HEK293 (cell line): ENCODE measurements around the gene CA10.

Source experiments
- CTCF ChIA-PET: fragments of 350-600 bp; formaldehyde crosslinking; extraction: SDS; loops from one replicate; lab custom pipeline; 2021; ENCODE audit warnings: antibody characterized with exemption; lab: Yijun Ruan, JAX
- POLR2A ChIA-PET: fragments of 300-600 bp; formaldehyde crosslinking; extraction: SDS; loops from one replicate; lab custom pipeline; 2020; ENCODE audit warnings: antibody characterized with exemption, inconsistent platforms; lab: Yijun Ruan, JAX
- H3K27ac ChIP-seq: fragments of 200-500 bp; sonication (Bioruptor generic); 2 replicates; pipeline ENCODE4 v1.5.1; 2014; ENCODE audit warnings: low read depth, low read length, control low read depth, inconsistent platforms; ENCODE audit errors: extremely low read depth
- H3K36me3 ChIP-seq, 2 experiments: fragments of 200-500 bp in 1 of 2; sonication (Bioruptor generic) in 1 of 2; 1 replicate in 1 of 2; 2 replicates in 1 of 2; pipeline ENCODE4 v1.5.1; 2014 to 2017; ENCODE audit warnings: inconsistent platforms in 2 of 2, low read length in 2 of 2; ENCODE audit not compliant: control insufficient read depth in 2 of 2, insufficient read depth in 1 of 2
- H3K4me1 ChIP-seq: fragments of 200-500 bp; sonication (Bioruptor generic); 2 replicates; pipeline ENCODE4 v1.5.1; 2014; ENCODE audit warnings: mild to moderate bottlenecking, low read length, inconsistent platforms; ENCODE audit not compliant: control insufficient read depth, insufficient read depth
- H3K4me3 ChIP-seq: 2 replicates; pipeline ENCODE4 v1.5.1; 2011; ENCODE audit warnings: low read depth, mild to moderate bottlenecking, control low read depth, low read length, moderate library complexity
- H3K9me3 ChIP-seq: fragments of 200-500 bp; sonication (Bioruptor generic); 2 replicates; pipeline ENCODE4 v1.5.1; 2014; ENCODE audit warnings: low read depth, low read length, inconsistent platforms; ENCODE audit not compliant: control insufficient read depth, insufficient read depth
- BCL11A ChIP-seq: fragments of 450-650 bp; formaldehyde crosslinking; IDR thresholded peaks from 2 replicates; pipeline ENCODE4 v1.5.1; 2016; ENCODE audit warnings: low read depth, missing biosample characterization, missing genetic modification characterization
- FEZF1 ChIP-seq: fragments of 450-650 bp; formaldehyde crosslinking; IDR thresholded peaks from 2 replicates; pipeline ENCODE4 v1.5.1; 2016; ENCODE audit warnings: missing biosample characterization, missing genetic modification characterization
- HIC1 ChIP-seq: fragments of 450-650 bp; formaldehyde crosslinking; IDR thresholded peaks from 2 replicates; pipeline ENCODE4 v1.5.1; 2016; ENCODE audit warnings: missing biosample characterization, missing genetic modification characterization
- HOXD13 ChIP-seq: sonication (generic); formaldehyde crosslinking; IDR thresholded peaks from 2 replicates; pipeline ENCODE4 v1.8.0; 2022; ENCODE audit warnings: missing genetic modification reagents, borderline replicate concordance
- MEIS1 ChIP-seq: sonication (generic); formaldehyde crosslinking; IDR thresholded peaks from 2 replicates; pipeline ENCODE4 v1.8.1; 2022; ENCODE audit warnings: missing genetic modification reagents, mild to moderate bottlenecking, borderline replicate concordance
- SP7 ChIP-seq: fragments of 450-650 bp; formaldehyde crosslinking; IDR thresholded peaks from 2 replicates; pipeline ENCODE4 v1.5.1; 2016; ENCODE audit warnings: missing biosample characterization, missing genetic modification characterization
- ZBTB26 ChIP-seq: fragments of 450-650 bp; formaldehyde crosslinking; optimal IDR thresholded peaks from 2 replicates; pipeline ENCODE3; 2016; ENCODE audit warnings: missing biosample characterization, mild to moderate bottlenecking, missing genetic modification characterization
- ZFHX2 ChIP-seq: fragments of 450-650 bp; formaldehyde crosslinking; conservative IDR thresholded peaks from 2 replicates; pipeline ENCODE4 v1.5.1; 2016; ENCODE audit warnings: missing biosample characterization, missing genetic modification characterization
- ZFP69B ChIP-seq: fragments of 450-650 bp; formaldehyde crosslinking; IDR thresholded peaks from 2 replicates; pipeline ENCODE4 v1.5.1; 2016; ENCODE audit warnings: missing biosample characterization, missing genetic modification characterization
- ZNF10 ChIP-seq: fragments of 450-650 bp; formaldehyde crosslinking; IDR thresholded peaks from 2 replicates; pipeline ENCODE4 v1.5.1; 2017; ENCODE audit warnings: missing biosample characterization, missing genetic modification characterization
- ZNF121 ChIP-seq: fragments of 450-650 bp; formaldehyde crosslinking; IDR thresholded peaks from 2 replicates; pipeline ENCODE4 v1.5.1; 2016; ENCODE audit warnings: missing biosample characterization, missing genetic modification characterization
- ZNF169 ChIP-seq: fragments of 450-650 bp; formaldehyde crosslinking; IDR thresholded peaks from 2 replicates; pipeline ENCODE4 v1.5.1; 2016; ENCODE audit warnings: missing biosample characterization, missing genetic modification characterization
- ZNF280D ChIP-seq: fragments of 450-650 bp; formaldehyde crosslinking; IDR thresholded peaks from 2 replicates; pipeline ENCODE4 v1.5.1; 2016; ENCODE audit warnings: missing biosample characterization, missing genetic modification characterization
- ZNF529 ChIP-seq: fragments of 450-650 bp; formaldehyde crosslinking; IDR thresholded peaks from 2 replicates; pipeline ENCODE4 v1.5.1; 2017; ENCODE audit warnings: missing genetic modification characterization, missing biosample characterization; ENCODE audit not compliant: insufficient replicate concordance
- ZNF549 ChIP-seq: fragments of 450-650 bp; IDR thresholded peaks from 2 replicates; pipeline ENCODE4 v1.5.1; 2018; ENCODE audit warnings: missing biosample characterization, missing genetic modification characterization, mild to moderate bottlenecking, inconsistent platforms, moderate library complexity
- ZNF596 ChIP-seq: fragments of 450-650 bp; IDR thresholded peaks from 2 replicates; pipeline ENCODE4 v1.5.0; 2018; ENCODE audit warnings: missing biosample characterization, mild to moderate bottlenecking, missing genetic modification characterization, moderate library complexity
- ZNF629 ChIP-seq: fragments of 450-650 bp; formaldehyde crosslinking; IDR thresholded peaks from 2 replicates; pipeline ENCODE4 v1.5.1; 2017; ENCODE audit warnings: missing biosample characterization, missing genetic modification characterization
- TF ChIP-seq, protein P1 (sequence below): fragments of 450-650 bp; formaldehyde crosslinking; IDR thresholded peaks from 2 replicates; pipeline ENCODE4 v1.5.1; 2016; ENCODE audit warnings: missing biosample characterization, missing genetic modification characterization
- TF ChIP-seq, protein P2 (sequence below): fragments of 450-650 bp; formaldehyde crosslinking; IDR thresholded peaks from 2 replicates; pipeline ENCODE4 v1.5.1; 2016; ENCODE audit warnings: missing biosample characterization, missing genetic modification characterization

CA10 gene

GRCh38 chr17:51676691-51677487 is 481.6 kb downstream of the CA10 start (continued):
- no peak for TF ChIP-seq FEZF1
- no peak for TF ChIP-seq ZNF549 (tag by site-specific recombination)
- TF ChIP-seq HOXD13 (CRISPR knock-in tag) = no peak
- TF ChIP-seq, all 188 proteins: peak for 0

- no peak overlapping the region for H3K4me3 ChIP-seq
- POLR2A ChIA-PET = no interaction called here
- no peak for TF ChIP-seq SP7 (tag by site-specific recombination)
- TF ChIP-seq MEIS1 (CRISPR knock-in tag) = no peak
- no peak for TF ChIP-seq ZNF121 (tag by site-specific recombination)
- TF ChIP-seq ZNF10 = no peak
- TF ChIP-seq, protein P1, sequence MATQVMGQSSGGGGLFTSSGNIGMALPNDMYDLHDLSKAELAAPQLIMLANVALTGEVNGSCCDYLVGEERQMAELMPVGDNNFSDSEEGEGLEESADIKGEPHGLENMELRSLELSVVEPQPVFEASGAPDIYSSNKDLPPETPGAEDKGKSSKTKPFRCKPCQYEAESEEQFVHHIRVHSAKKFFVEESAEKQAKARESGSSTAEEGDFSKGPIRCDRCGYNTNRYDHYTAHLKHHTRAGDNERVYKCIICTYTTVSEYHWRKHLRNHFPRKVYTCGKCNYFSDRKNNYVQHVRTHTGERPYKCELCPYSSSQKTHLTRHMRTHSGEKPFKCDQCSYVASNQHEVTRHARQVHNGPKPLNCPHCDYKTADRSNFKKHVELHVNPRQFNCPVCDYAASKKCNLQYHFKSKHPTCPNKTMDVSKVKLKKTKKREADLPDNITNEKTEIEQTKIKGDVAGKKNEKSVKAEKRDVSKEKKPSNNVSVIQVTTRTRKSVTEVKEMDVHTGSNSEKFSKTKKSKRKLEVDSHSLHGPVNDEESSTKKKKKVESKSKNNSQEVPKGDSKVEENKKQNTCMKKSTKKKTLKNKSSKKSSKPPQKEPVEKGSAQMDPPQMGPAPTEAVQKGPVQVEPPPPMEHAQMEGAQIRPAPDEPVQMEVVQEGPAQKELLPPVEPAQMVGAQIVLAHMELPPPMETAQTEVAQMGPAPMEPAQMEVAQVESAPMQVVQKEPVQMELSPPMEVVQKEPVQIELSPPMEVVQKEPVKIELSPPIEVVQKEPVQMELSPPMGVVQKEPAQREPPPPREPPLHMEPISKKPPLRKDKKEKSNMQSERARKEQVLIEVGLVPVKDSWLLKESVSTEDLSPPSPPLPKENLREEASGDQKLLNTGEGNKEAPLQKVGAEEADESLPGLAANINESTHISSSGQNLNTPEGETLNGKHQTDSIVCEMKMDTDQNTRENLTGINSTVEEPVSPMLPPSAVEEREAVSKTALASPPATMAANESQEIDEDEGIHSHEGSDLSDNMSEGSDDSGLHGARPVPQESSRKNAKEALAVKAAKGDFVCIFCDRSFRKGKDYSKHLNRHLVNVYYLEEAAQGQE (tag by site-specific recombination) = no peak
- no peak for TF ChIP-seq ZNF629 (tag by site-specific recombination)
- TF ChIP-seq, protein P2, sequence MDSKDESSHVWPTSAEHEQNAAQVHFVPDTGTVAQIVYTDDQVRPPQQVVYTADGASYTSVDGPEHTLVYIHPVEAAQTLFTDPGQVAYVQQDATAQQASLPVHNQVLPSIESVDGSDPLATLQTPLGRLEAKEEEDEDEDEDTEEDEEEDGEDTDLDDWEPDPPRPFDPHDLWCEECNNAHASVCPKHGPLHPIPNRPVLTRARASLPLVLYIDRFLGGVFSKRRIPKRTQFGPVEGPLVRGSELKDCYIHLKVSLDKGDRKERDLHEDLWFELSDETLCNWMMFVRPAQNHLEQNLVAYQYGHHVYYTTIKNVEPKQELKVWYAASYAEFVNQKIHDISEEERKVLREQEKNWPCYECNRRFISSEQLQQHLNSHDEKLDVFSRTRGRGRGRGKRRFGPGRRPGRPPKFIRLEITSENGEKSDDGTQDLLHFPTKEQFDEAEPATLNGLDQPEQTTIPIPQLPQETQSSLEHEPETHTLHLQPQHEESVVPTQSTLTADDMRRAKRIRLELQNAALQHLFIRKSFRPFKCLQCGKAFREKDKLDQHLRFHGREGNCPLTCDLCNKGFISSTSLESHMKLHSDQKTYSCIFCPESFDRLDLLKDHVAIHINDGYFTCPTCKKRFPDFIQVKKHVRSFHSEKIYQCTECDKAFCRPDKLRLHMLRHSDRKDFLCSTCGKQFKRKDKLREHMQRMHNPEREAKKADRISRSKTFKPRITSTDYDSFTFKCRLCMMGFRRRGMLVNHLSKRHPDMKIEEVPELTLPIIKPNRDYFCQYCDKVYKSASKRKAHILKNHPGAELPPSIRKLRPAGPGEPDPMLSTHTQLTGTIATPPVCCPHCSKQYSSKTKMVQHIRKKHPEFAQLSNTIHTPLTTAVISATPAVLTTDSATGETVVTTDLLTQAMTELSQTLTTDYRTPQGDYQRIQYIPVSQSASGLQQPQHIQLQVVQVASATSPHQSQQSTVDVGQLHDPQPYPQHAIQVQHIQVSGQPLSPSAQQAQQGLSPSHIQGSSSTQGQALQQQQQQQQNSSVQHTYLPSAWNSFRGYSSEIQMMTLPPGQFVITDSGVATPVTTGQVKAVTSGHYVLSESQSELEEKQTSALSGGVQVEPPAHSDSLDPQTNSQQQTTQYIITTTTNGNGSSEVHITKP (tag by site-specific recombination) = no peak
- no peak for TF ChIP-seq ZNF169 (tag by site-specific recombination)
- no peak for TF ChIP-seq ZBTB26 (tag by site-specific recombination)
- no peak for TF ChIP-seq ZNF596 (tag by site-specific recombination)
- TF ChIP-seq BCL11A (tag by site-specific recombination) = no peak
- TF ChIP-seq ZNF280D = no peak
- TF ChIP-seq ZFP69B (tag by site-specific recombination) = no peak
- no peak for TF ChIP-seq HIC1 (tag by site-specific recombination)
- TF ChIP-seq ZNF529 (tag by site-specific recombination) = no peak
- no peak for TF ChIP-seq ZFHX2
- TF ChIP-seq, all 188 proteins: peak for 0
- H3K36me3 ChIP-seq = no peaks in the 10 kb centered on the region
- peaks cover 20% of the 10 kb centered on the region for H3K4me1 ChIP-seq
- no peak overlapping the region for H3K27ac ChIP-seq
- CTCF ChIA-PET = interaction anchor here (0.9 kb wide), 1 partner anchor 15 kb away, joined by 3 read pairs; no protein-coding TSS in a partner anchor
- H3K9me3 ChIP-seq = no peaks in the 10 kb centered on the region
Measured at GRCh38 chr17:51674579-51675255, 483.8 kb downstream of the CA10 start.
